Stimulated activated CD8-positive, alpha-beta memory T cell treated with anti-CD3 and anti-CD28 coated beads, Interleukin-2, amount 100 ng/mL, for 1 hour (primary cell): ENCODE data around the gene S1PR5.
"Not testable (repeated sequence)": the region's sequence is repeated elsewhere in the genome, so short reads cannot be mapped to it uniquely, and the experiment has no call there.

Experiments used
- DNase-seq, 2 donors: peaks; one replicate each; pipeline ENCODE4 v3.0.0-alpha.2; 2020; ENCODE audit warnings: low read depth in 2 of 2

Gene S1PR5

GRCh38 chr19:10544242-10544752 is 27.1 kb upstream of the S1PR5 start:
- DNase-seq = no peak

- DNase-seq = peak; percentile 52 to 68
Observed at GRCh38 chr19:10543420-10544241, 26.4 kb upstream of the S1PR5 start, which contains the start of gene ATG4D. ATG4D (plus strand) TSS chr19:10543904; CDS start chr19:10544091, 187 bp downstream.

GRCh38 chr19:10543059-10543419 is 25.8 kb upstream of the S1PR5 start:
- no peak for DNase-seq

- DNase-seq = not testable (repeated sequence)
Observed at GRCh38 chr19:10539016-10539415, 21.8 kb upstream of the S1PR5 start.

GRCh38 chr19:10538204-10538983 is 21.1 kb upstream of the S1PR5 start:
- DNase-seq = no peak

- no peak for DNase-seq
Observed at GRCh38 chr19:10537668-10538067, 20.4 kb upstream of the S1PR5 start.

GRCh38 chr19:10535613-10536012 is 18.4 kb upstream of the S1PR5 start:
- DNase-seq = no peak

GRCh38 chr19:10533646-10534386 is 16.6 kb upstream of the S1PR5 start:
- no peak for DNase-seq

- no peak for DNase-seq
Observed at GRCh38 chr19:10532457-10532856, 15.2 kb upstream of the S1PR5 start.

- not testable (repeated sequence) for DNase-seq
Observed at GRCh38 chr19:10526887-10527286, 9.6 kb upstream of the S1PR5 start.

GRCh38 chr19:10525636-10526035 is 8.4 kb upstream of the S1PR5 start:
- DNase-seq = no peak

- no peak for DNase-seq
Observed at GRCh38 chr19:10523135-10523636, 5.9 kb upstream of the S1PR5 start.

GRCh38 chr19:10521461-10522171 is 4.4 kb upstream of the S1PR5 start:
- no peak for DNase-seq

- no peak for DNase-seq
Observed at GRCh38 chr19:10520652-10521318, 3.5 kb upstream of the S1PR5 start.

GRCh38 chr19:10519421-10519820 is 2.2 kb upstream of the S1PR5 start:
- DNase-seq = no peak

- no peak for DNase-seq
Observed at GRCh38 chr19:10518444-10519361, 1.5 kb upstream of the S1PR5 start.

- DNase-seq = no peak
Observed at GRCh38 chr19:10517760-10518443, 655 bp upstream of the S1PR5 start.

GRCh38 chr19:10516671-10517286 is 468 bp downstream of the S1PR5 start:
- no peak for DNase-seq

- DNase-seq = no peak
Observed at GRCh38 chr19:10516064-10516385, 1.2 kb downstream of the S1PR5 start.
